NCI-H510A (cell line): ENCODE data around the gene PLD5.
"Not testable (repeated sequence)": the region's sequence is repeated elsewhere in the genome, so short reads cannot be mapped to it uniquely, and the experiment has no call there.

ENCODE experiments used
- DNase-seq: peaks from one replicate; lab custom pipeline; 2025; lab: John Stamatoyannopoulos, UW

The PLD5 gene

DNA sequence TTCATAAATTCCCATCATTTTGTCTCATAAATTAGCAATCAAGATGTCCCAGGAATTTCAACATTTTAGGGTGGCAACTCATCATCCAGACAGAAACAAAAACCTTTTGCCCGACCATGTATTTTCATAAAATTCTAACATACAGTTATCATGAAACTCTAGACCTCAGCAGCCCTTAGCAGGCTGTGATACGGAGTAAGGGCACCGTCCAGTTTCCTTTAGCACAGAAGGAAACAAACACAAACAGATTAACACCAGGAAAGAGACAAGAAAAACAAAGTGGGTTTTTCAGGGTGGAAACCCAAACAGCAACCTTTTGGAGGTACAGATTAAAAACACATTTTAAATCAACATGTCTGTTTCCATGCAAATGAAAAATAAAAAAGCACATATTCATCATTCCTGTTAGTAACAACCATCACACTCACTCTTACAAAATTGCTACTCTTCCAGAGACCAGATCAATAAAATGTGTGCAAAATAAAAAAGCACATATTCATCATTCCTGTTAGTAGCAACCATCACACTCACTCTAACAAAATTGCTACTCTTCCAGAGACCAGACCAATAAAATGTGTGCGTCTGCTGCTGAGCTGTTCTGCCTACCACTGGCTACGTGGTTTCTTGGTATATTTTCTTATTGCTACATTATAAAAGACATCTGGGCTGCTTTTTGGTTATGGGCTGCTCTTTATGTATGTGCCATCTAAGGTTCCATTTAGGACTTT, 241.6 kb downstream of the PLD5 start:
- DNase-seq: not testable (repeated sequence)

DNA sequence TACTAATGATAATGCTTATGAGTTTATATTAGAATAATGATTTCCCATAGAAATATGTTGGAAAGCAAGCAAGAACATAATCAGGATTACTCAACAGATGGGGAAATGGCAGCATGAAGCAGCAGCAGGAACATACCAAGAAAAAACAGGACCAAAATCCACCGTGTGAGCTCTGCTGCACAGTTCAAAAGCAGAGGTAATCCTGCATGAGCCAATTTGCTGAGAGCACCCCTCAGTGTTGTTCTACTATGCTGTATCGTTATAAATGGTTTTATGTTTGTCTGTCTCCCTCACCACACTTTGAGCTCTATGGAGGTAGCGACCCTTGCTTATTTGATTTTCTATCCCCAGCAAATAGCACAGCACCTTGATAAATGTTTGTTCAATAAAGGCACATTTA, 246.1 kb downstream of the PLD5 start:
- not testable (repeated sequence) for DNase-seq

DNA sequence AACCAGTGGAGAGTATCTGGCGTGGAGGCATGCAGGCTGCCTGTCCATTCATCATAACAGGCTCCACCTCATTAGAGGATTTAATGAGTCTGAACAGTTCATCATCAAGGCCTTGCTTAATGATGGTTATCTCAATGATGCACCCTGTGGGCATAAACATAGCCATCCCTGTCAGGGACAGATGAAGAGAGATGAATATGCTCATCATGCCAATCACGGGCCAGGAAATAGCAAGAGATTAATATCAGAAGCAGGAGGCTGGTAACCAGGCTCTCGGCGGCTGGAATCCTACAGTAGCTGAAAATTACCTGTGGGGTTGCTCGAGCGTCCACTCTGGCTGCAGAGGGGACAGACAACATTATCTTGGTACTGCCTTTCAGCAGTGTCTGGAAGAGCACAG, 247.7 kb downstream of the PLD5 start:
- not testable (repeated sequence) for DNase-seq

DNA sequence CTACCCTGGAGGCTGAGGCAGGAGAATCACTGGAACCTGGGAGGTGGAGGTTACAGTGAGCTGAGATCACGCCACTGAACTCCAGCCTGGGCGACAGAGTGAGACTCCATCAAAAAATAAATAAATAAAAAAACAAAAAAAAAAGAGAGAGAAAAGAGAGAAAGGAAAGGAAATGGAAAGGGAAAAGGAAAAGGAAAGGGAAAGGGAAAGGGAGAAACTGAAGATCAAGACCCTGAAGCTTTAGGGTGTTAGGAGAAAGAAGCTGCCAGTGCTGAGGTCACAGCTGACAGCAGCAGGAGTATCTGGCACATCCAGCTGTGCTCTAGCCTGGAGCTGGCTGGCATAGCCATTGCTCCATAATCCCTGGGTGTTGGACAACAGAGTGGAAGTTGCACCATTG, 257.5 kb downstream of the PLD5 start:
- DNase-seq: not testable (repeated sequence)

DNA sequence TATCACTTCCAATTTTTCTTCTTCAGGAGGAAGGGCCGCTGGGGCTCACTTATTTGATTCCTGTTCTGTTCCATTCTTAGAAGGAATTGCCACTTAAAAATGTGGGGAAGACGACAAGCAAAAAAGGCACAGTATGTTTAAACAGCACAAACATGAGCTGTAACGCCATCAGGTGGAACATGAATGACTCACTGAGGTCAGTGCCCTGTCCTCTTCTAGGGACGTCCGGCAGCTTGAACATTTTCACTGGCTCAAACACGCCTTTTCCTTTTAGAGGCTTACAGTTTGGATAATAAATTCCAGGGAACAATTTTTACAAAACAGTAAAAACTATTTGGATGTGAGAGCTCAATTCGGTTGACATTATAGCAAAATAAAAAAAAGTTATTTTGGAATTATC, 260.1 kb downstream of the PLD5 start:
- DNase-seq: not testable (repeated sequence)

DNA sequence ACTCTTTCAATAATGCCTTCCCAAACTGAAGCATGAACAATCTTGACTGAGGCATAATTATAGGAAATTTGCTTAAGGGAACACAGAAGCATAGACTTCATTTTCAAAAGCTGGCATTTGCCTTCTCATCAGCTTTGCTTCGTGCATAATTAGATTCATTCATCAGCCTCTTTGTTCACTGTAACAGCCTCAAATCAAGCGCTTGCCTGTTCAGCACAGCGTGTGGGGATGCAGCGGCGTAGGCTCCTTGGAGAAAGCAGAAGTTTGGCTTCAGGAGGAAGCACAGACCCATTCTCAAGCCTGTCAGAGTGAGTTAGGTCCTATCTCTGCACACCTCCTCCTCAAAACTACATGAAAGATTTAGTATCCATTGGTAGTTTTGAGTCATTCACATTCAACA, 279.2 kb downstream of the PLD5 start:
- DNase-seq: no peak

DNA sequence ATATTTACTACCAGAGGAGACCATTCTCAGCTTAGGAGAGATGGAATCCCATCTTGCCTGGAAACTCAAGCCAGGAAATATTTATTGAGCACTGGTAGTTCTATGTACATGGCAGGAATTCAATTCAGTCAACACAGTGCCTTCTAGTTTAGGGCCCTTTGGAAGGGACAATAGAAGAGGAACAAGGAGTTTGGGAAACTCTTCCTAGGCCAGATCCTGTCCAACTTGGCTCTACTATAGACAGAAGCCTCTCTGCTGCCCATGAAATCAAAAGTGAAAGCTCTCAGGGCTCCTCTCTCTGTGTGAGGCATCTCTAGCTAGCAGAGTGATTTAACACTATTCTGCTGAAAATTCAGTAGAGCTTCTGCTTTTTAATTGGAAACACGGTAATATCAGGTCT, 281.0 kb downstream of the PLD5 start:
- no peak for DNase-seq

DNA sequence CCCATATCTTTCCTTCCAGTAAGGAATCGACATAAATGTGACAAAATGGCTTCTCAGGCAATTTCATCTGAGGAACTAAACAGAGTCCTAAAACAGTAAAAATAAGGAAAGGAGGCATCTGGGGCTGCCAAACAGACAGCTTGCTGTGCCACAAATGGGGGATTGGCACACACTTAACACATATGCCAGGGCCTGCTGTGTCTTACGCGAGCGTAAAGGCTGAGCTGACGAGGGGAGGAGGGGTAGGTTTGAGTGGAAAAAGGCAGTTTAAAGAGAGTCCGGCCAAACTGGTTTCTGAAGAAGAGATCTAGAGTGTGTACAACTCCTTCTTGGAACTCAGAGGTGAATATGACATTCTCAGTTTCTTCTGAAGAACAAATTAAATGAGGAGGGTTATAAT, 281.5 kb downstream of the PLD5 start:
- DNase-seq: no peak

DNA sequence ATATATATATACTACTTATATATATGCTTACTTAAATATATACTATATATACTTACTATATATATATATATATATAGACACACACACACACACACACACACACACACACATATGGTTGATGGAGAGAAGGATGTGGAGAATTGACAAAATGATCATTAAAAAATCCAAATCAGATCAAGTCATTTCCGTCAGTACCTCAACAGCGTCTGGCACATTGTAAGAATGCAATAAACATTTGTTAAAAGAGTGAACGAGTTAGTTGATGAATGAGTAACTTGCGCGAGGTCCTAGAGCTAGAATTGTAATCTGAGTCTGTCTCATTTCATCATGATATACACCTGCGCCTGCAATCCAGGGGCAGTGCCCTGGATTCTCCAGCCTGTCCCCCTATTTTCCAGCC, 282.6 kb downstream of the PLD5 start:
- no peak for DNase-seq

DNA sequence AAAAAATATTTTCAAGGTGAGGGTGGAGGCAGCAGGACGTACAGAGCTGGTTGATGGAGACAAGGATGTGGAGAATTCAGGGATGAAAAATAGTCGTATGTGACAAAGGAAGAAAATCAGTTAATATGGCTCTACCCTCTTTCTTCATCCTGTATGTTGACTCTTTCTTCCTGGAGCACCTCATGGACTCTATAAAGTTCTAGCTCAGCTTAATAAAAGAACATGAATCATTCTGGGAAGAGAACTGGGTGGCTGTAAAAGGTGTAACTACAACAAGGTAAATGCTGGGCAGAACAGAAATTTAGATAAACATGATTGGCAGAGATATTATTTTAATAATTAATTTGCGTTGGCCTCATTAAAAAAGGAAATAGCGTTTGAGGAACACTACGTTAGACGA, 283.8 kb downstream of the PLD5 start:
- DNase-seq: no peak

DNA sequence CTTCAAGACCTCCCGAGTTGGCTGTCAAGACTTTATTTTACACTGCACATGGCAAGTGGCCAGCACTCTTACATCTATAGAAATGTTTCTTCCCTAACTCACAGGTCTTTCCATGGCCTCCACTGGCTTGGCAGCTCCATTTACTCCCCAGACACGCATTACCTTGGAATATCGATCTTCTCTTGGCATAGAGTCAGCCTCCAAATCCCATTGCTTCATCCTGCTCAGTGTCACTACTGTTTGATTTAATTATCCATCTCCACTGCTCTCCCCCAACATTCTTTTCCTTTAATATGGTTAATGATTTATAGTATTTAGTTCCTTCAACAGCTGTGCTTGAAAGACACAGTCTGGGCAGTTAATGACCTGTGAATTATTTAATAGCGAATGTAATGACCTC, 284.4 kb downstream of the PLD5 start:
- DNase-seq: no peak

DNA sequence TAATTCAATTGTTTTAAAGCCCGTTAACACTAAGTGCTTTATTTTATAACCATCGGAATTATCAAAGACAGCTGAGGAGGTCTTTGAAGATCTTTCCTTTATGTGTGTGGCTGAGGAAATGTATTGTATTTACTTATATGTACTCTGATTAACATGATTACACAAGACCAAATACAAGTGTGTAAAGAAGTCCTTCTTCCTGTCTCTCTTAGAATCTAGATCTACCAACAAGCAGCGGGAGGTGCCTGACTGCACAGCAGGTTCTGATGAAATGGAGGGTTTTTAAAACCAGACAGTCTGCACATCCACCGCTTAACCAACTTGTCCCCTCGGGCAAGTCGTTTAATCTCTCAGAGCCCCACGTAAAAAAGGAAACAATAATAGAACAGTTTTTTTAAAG, 285.1 kb downstream of the PLD5 start:
- no peak for DNase-seq

DNA sequence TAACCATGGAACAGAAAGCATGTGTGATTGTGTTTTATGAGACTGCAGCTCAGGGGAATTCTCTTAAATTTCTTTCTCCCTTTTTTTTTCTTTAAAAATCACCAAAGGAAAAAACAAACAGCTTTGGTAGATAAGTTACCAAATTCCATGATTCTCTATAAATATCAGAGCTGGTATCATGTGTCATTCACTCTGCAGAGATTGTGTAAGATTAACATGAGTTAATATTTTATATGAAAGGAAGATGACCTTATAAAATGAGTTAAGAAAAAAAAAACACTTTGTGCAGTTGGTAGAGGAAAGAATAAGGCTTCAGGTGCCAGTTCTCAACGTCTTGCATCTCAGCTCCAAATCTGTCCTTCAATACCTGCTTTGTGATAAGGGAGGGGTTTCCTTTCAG, 287.4 kb downstream of the PLD5 start:
- DNase-seq: no peak

DNA sequence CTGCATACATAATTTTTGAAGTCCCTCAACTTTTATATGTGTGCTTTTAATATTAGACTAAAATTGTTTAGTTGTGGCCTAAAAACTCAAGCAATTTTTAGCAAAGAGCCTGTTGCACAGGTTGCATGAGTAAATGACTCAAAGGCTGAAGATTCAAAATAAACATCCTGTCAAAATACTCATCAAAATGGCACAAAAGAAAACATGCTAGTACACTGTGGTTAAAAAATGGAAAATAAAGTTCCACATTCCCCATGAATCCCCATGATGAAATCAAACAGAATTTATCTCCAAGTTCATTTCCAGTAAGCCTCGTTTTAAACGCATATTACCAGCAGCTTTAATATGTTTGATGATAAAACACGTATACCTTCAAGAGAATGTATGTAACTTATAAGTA, 295.5 kb downstream of the PLD5 start:
- no peak for DNase-seq

DNA sequence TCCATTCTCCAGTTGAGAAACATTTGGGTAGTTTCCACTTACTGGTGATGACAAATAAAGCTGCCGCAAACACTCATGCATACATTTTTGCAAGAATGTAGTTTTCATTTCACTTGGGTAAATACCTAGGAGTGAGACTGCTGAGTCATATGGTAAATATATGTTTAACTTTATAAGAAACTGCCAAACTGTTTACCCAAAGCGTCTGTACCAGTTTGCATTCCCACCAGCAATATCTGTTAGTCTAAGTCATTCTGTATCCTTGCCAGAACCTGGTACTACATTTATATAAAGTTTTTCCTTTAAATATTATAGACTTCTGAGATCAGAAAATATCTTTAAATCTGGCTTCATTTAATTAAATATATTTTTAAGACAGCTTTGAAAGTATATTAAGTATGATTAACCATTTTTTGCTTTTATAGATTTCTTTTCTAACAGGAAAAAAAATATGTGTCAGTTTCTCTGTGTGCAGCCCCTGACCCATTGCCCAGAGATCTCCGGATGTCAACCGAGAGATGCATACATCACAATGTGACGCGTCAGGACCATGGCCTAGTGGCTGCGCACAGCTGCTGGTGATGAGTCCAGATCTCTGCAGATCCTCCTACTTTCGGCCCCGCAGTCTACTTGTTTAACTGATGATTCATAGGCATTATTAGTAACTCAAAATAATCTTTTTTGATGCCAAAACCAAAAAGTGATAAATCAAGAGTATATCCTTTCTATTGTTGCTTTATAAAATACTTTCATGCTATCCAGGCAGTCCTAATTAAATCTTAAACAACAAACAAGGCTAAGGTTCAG, 298.5 kb downstream of the PLD5 start:
- no peak for DNase-seq

DNA sequence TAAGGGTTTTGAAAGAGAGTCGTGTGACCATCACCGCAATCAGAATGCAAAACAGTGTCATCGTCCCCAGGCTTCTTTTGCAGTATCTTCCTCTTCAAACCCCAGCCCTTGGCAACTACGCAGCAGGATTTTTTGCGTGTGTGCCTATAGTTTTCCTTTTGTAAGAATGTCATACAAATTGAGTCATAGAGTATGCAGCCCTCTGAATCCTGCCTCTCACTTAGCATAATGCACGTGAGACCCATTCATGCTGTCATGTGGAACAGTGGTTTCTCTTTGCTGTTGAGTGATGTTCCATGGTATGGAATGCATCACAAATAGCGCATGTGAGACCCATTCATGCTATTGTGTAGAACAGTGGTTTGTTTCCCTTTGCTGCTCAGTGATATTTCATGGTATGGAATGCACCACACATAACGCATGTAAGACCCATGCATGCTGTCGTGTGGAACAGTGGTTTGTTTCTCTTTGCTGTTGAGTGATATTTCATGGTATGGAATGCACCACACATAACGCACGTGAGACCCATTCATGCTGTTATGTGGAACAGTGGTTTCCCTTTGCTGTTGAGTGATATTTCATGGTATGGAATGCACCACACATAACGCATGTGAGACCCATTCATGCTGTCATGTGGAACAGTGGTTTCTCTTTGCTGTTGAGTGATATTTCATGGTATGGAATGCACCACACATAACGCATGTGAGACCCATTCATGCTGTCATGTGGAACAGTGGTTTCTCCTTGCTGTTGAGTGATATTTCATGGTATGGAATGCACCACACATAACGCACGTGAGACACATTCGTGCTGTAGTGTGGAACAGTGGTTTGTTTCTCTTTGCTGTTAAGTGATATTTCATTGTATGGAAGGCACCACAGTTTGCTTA, 299.4 kb downstream of the PLD5 start:
- DNase-seq: not testable (repeated sequence)

DNA sequence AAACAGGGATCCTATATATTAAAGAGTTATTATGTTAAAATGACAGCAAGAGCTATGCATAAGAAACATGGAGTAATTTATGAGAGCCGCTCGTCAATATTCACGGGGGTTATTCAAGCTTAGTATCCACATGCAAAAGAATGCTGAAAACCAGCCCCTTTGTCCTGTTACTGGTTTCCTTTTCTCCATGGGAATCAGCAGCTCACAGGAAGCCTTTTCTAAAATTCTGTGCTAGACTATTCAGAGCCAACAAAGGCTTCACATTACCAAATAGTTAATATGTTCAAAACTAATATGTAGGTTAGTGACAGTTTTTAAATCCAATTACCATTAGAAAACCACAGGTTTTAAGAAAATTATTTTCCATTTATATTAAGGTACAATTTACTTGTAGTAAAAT, 300.0 kb downstream of the PLD5 start:
- DNase-seq: no peak

DNA sequence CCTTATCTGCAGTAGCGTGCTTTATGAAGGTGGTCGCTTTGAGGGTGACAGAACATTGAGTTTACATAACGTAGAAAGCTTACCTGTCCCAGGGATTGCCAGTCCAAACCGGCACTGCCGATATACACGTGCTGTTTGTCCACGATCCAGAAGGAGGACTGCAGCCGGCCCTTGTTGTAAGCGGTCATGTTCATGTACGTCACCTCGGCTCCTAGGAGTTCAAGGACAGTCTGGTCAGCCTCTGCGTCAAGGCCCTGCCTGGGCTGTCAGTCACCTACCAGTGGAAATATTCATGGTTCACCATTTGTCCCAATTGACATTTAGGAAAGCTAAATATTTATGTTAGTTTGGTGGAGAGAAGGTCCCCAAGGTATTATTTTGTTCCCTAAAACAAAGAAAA, 304.6 kb downstream of the PLD5 start:
- no peak for DNase-seq

DNA sequence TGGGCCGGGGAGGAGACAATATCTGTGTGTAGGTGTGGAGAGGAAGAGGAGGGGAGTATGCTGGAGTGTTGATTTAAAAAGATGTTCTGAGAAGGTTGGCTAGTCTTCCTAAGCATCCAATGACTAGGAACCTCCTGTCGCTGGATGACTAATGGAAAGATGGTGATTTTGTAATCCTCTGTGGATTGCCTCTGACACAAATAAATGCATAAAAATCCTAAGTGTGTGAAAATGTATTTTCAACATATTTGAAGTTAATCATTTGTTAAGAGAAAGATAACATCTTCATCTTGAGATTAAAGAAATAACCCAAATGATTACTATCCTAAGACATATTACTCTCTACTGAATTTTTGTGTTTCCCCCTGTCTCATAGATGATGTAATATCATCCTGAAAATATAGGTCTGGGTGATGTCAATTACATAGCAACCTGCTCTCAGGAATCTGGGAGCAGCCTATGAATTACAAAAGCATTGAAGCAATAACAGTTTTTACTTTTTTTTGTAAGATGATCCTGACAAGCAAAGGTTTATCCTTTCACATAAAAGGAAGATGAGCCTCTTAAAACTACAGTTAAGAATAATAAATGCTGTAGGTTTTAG, 305.1 kb downstream of the PLD5 start:
- DNase-seq: no peak

DNA sequence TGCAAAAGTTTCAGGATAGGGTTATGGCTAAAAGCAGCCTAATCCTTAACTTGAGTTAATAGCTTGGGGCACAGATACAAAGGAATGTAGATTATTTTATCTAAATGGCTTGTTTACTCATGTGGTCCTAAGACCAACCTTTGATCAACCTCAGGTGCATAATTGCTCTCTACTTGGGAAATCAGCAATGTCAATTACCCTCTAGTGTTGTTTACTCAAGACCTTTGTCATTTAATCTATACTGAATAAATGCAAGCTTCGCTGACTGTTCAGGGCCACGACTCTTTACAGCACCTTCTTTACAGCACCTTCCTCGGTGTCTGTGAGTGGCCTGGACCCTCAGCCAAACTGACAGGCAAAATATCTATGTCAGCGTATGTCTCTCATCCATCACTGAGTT, 308.1 kb downstream of the PLD5 start:
- no peak for DNase-seq

DNA sequence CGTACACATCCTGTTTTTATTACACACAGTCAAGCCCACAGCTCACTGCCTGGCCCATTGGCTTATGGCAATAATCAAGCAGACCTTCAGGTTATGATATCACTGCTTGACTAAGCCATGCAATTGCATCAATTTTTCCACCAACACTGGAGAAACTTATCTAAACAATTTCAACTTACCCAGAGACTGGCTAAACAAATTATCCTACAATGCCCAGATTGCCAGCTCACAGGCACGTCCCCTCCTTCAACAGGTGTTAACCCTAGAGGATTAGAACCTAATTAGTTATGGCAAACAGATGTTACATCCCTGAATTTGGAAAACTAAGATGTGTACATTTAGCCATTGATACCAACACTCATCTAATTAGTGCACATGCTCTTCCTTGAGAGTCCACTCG, 310.0 kb downstream of the PLD5 start:
- not testable (repeated sequence) for DNase-seq

DNA sequence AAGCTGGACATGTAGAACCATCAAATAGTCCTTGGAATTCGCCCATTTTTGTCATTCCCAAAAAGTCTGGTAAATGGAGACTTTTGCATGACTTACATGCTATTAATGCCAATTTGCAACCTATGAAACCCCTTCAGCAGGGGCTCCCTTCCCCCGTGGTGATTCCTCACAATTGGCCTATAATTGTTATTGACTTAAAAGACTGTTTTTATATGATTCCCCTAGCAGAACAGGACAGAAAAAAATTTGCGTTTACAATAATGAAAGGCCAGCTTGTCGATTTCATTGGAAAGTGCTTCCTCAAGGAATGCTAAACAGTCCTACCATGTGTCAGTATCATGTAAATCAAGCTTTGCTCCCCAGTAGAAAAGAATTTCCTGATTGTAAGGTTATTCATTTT, 311.5 kb downstream of the PLD5 start:
- not testable (repeated sequence) for DNase-seq
